Neural cell (in vitro differentiated cells): ENCODE measurements around the gene MUC6.

Experiments used
- EP300 ChIP-seq: fragments of 450-650 bp; conservative IDR thresholded peaks from 2 replicates; pipeline ENCODE4 v1.6.1; 2014; ENCODE audit warnings: antibody characterized with exemption, mild to moderate bottlenecking, moderate library complexity; ENCODE audit not compliant: poor library complexity, severe bottlenecking
- POLR2AphosphoS5 ChIP-seq: IDR thresholded peaks from 2 replicates; pipeline ENCODE4 v1.6.1; 2012
- RAD21 ChIP-seq: fragments of 450-650 bp; conservative IDR thresholded peaks from 2 replicates; pipeline ENCODE4 v1.6.1; 2014; ENCODE audit warnings: antibody characterized with exemption, mild to moderate bottlenecking, moderate library complexity
- SMC3 ChIP-seq: fragments of 450-650 bp; conservative IDR thresholded peaks from 2 replicates; pipeline ENCODE4 v1.6.1; 2014; ENCODE audit warnings: antibody characterized with exemption, mild to moderate bottlenecking, moderate library complexity; ENCODE audit not compliant: poor library complexity
- TAF1 ChIP-seq: IDR thresholded peaks from 2 replicates; pipeline ENCODE4 v1.6.1; 2012; ENCODE audit warnings: low read depth
- TF ChIP-seq, protein P1 (sequence below): fragments of 450-650 bp; IDR thresholded peaks from 2 replicates; pipeline ENCODE4 v1.5.1; 2014; ENCODE audit warnings: antibody characterized with exemption, mild to moderate bottlenecking, moderate library complexity; ENCODE audit not compliant: poor library complexity, severe bottlenecking

DNA sequence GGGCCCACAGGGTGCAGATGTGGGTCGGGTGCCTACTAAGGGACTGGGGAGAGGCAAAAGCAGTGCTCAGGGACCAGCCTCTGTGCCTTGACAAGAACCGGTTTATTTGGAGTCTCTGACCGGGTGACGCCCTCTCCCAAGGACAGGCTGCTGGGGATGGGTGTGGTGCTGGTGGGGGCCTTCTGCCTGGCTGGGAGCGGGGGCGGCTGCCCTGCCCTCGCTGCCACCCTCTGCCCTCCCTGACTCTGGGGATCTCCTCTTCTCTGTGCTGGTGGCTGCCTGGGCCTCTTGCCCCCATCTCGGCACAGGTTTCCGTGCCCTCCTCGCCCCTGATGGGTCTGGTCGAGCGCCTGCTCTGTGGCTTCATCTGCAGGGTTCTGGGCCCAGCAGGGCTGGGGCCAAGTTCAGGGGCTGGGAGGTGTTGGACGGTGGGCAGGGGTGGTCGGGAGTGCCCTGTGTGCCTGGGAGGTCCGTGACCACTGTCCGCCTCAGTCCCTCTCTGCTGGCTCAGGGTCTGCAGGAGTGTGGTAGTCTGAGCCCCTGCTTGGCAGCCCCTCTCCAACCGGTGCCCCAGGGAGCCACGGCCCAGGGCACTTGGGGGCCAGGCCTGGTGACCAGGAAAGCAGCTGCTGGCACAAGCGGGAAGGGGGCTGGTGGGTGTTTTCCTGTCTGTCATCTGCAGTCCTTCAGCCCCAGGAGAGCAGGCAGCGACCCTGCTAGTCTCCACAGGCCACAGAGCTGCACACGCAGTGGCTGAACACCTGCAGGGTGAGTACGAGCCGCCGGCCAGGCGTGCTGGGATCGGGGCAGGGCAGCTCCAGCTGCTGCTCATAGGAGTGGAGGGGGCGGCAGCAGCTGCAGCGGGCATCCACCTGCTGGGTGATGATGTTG is 23.5 kb downstream of the MUC6 start:
- TF ChIP-seq, protein P1, sequence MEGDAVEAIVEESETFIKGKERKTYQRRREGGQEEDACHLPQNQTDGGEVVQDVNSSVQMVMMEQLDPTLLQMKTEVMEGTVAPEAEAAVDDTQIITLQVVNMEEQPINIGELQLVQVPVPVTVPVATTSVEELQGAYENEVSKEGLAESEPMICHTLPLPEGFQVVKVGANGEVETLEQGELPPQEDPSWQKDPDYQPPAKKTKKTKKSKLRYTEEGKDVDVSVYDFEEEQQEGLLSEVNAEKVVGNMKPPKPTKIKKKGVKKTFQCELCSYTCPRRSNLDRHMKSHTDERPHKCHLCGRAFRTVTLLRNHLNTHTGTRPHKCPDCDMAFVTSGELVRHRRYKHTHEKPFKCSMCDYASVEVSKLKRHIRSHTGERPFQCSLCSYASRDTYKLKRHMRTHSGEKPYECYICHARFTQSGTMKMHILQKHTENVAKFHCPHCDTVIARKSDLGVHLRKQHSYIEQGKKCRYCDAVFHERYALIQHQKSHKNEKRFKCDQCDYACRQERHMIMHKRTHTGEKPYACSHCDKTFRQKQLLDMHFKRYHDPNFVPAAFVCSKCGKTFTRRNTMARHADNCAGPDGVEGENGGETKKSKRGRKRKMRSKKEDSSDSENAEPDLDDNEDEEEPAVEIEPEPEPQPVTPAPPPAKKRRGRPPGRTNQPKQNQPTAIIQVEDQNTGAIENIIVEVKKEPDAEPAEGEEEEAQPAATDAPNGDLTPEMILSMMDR: no peak
- no peak for TF ChIP-seq SMC3
- no peak for TF ChIP-seq POLR2AphosphoS5
- TF ChIP-seq EP300: no peak
- no peak for TF ChIP-seq TAF1
- TF ChIP-seq RAD21: no peak
